CD4-positive, alpha-beta T cell (primary cell): ENCODE data around the gene RCAN2. TPM values are rescaled to one million over a fixed set of nuclear protein-coding genes. Genes with fewer than 3 reads are reported as not detected.

Experiments used
- ATAC-seq: fragments of 200-7000 bp; cut with Tn5 transposase; one replicate; pipeline ENCODE4 v1.10.0; 2022; ENCODE audit warnings: mild to moderate bottlenecking; ENCODE audit not compliant: poor library complexity
- CTCF ChIA-PET: fragments of 350-600 bp; sonication (Branson Sonifier 250); formaldehyde crosslinking; loops from one replicate; lab custom pipeline; 2021; ENCODE audit warnings: antibody characterized with exemption, inconsistent platforms; lab: Charles Lee
- POLR2A ChIA-PET: fragments of 350-600 bp; sonication (Branson Sonifier 250); formaldehyde crosslinking; loops from one replicate; lab custom pipeline; 2021; ENCODE audit warnings: antibody characterized with exemption, inconsistent platforms; lab: Charles Lee
- DNase-seq, 14 experiments: peaks; one replicate each; pipeline ENCODE4 v3.0.0-alpha.2; 2013 to 2020; ENCODE audit warnings: mixed read lengths in 2 of 14
- H3K27ac ChIP-seq, 2 donors: one replicate each; pipeline versions ENCODE4 v1.5.1 to v1.7.0; 2013; ENCODE audit warnings: low read length in 2 of 2, low read depth in 1 of 2, mild to moderate bottlenecking in 1 of 2
- H3K27me3 ChIP-seq, 2 experiments: 1 replicate in 1 of 2; 2 replicates in 1 of 2; pipeline versions ENCODE4 v1.6.1 to v1.7.0; 2013; ENCODE audit warnings: low read length in 2 of 2, control low read depth in 1 of 2, mild to moderate bottlenecking in 1 of 2, moderate library complexity in 1 of 2; ENCODE audit not compliant: insufficient read depth in 2 of 2, control insufficient read depth in 1 of 2
- H3K36me3 ChIP-seq: one replicate; pipeline ENCODE4 v1.6.1; 2013; ENCODE audit warnings: low read length, control low read depth; ENCODE audit not compliant: insufficient read depth
- H3K4me1 ChIP-seq: one replicate; pipeline ENCODE4 v1.6.1; 2013; ENCODE audit warnings: low read length, control low read depth; ENCODE audit not compliant: insufficient read depth
- H3K4me3 ChIP-seq: one replicate; pipeline ENCODE4 v1.5.1; 2013; ENCODE audit warnings: mild to moderate bottlenecking, low read length, moderate library complexity
- H3K9me3 ChIP-seq, 2 experiments: 1 replicate in 1 of 2; 2 replicates in 1 of 2; pipeline versions ENCODE4 v1.6.1 to v1.7.0; 2013; ENCODE audit warnings: low read length in 2 of 2, mild to moderate bottlenecking in 2 of 2, control low read depth in 1 of 2, moderate library complexity in 1 of 2; ENCODE audit not compliant: control insufficient read depth in 1 of 2, insufficient read depth in 1 of 2
- H3K27ac Mint-ChIP-seq: one replicate; pipeline ENCODE4 v1.8.0; 2020; ENCODE audit warnings: mixed read lengths
- H3K27me3 Mint-ChIP-seq: one replicate; pipeline ENCODE4 v1.8.0; 2021; ENCODE audit warnings: mixed read lengths
- H3K36me3 Mint-ChIP-seq: one replicate; pipeline ENCODE4 v1.8.0; 2021; ENCODE audit warnings: low read depth, mixed read lengths
- H3K4me1 Mint-ChIP-seq: one replicate; pipeline ENCODE4 v1.8.0; 2021; ENCODE audit warnings: low read depth, mixed read lengths
- H3K4me3 Mint-ChIP-seq: one replicate; pipeline ENCODE4 v1.8.0; 2020; ENCODE audit warnings: mild to moderate bottlenecking, mixed read lengths
- H3K9me3 Mint-ChIP-seq: one replicate; pipeline ENCODE4 v1.8.0; 2020; ENCODE audit warnings: mixed read lengths
- intact Hi-C, 2 experiments: fragments of 100-400 bp; cut with DNase I in 1 of 2; cut with micrococcal nuclease in 1 of 2; formaldehyde crosslinking; loops; one replicate each; pipeline versions ENCODE4 v1.15.1 to v1.9.0; 2023 to 2025; cut with DNase I, micrococcal nuclease
- total RNA-seq, 174 experiments: library from RNA in 2 of 174; stranded (reverse) in 2 of 174; gene quantifications; one replicate each; pipeline ENCODE4 v1.2.3 and lab custom pipeline; 2021 to 2026
- TF ChIP-seq, protein P1 (sequence below): fragments of 200-600 bp; IDR thresholded peaks from one replicate; pipeline ENCODE4 v1.8.0; 2022; ENCODE audit warnings: antibody characterized with exemption, mild to moderate bottlenecking

Gene RCAN2
- total RNA-seq, 2 experiments from 2014 or later: not detected

DNA sequence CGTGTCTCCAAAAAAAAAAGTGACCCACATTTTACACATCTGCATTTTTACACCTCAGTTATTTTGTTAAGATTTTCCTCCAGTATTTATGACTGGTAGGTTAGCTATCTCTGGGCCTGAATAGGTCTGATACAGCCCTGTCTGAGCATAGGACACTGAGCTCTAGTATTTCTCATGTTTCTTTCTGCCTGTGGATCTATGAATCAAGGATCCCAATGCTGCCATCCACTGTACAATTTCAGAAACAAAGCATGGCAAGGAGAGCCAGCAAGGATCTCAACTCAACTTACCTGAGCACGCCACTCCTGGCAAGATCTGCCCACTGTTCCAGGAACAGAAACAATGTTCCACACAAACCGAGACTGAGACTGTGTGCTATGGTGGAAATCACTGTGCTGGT, 284.1 kb downstream of the RCAN2 start:
- peaks cover 0 to 3% of the 10 kb centered on the region in 2 experiments for H3K27me3 ChIP-seq
- Mint-ChIP-seq H3K4me1 (no peaks in the 10 kb centered on the region), H3K27me3 (no peaks in the 10 kb centered on the region), H3K36me3 (no peaks in the 10 kb centered on the region), H3K27ac (no peak overlapping the region), H3K4me3 (no peak overlapping the region), H3K9me3 (no peaks in the 10 kb centered on the region)
- ATAC-seq (no peak), DNase-seq (no peak)
- no peaks in the 10 kb centered on the region for H3K4me1 ChIP-seq
- peaks cover 0 to 7% of the 10 kb centered on the region in 2 experiments for H3K9me3 ChIP-seq
- no peak overlapping the region for H3K4me3 ChIP-seq
- H3K36me3 ChIP-seq: no peaks in the 10 kb centered on the region
- TF ChIP-seq, protein P1, sequence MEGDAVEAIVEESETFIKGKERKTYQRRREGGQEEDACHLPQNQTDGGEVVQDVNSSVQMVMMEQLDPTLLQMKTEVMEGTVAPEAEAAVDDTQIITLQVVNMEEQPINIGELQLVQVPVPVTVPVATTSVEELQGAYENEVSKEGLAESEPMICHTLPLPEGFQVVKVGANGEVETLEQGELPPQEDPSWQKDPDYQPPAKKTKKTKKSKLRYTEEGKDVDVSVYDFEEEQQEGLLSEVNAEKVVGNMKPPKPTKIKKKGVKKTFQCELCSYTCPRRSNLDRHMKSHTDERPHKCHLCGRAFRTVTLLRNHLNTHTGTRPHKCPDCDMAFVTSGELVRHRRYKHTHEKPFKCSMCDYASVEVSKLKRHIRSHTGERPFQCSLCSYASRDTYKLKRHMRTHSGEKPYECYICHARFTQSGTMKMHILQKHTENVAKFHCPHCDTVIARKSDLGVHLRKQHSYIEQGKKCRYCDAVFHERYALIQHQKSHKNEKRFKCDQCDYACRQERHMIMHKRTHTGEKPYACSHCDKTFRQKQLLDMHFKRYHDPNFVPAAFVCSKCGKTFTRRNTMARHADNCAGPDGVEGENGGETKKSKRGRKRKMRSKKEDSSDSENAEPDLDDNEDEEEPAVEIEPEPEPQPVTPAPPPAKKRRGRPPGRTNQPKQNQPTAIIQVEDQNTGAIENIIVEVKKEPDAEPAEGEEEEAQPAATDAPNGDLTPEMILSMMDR: no peak
- ChIA-PET CTCF (no interaction called here), POLR2A (no interaction called here)
- no peak overlapping the region for H3K27ac ChIP-seq
- intact Hi-C loops: no loop called here

DNA sequence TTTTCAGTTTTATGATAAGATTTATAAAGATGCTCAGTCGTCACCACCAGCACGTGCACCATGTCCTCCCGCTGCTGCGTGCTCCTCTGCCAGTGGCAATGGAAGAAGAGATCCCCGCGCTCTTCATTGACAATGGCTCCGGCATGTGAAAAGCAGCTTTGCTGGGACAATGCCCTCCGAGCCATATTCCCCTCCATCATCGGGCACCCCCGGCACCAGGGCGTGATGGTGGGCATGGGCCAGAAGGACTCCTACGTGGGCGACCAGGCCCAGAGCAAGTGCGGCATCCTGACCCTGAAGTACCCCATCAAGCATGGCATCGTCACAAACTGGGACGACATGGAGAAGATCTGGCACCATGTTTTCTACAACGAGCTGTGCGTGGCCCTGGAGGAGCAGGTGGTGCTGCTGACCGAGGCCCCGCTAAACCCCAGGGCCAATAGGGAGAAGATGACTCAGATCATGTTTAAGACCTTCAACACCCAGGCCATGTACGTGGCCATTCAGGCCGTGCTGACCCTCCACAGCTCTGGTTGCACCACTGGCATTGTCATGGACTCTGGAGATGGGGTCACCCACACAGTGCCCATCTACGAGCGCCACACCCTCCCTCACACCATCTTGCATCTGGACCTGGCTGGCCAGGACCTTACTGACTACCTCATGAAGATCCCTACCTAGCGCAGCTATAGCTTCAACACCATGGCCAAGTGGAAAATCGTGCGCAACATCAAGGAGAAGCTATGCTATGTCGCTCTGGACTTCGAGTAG, 286.2 kb downstream of the RCAN2 start:
- Histone ChIP-seq H3K27me3 (peaks cover 0 to 3% of the 10 kb centered on the region in 2 experiments), H3K4me3 (no peak overlapping the region), H3K9me3 (peaks cover 0 to 7% of the 10 kb centered on the region in 2 experiments), H3K36me3 (no peaks in the 10 kb centered on the region), H3K4me1 (no peaks in the 10 kb centered on the region), H3K27ac (no peak overlapping the region)
- no peak for DNase-seq
- Mint-ChIP-seq H3K27me3 (no peaks in the 10 kb centered on the region), H3K4me3 (no peak overlapping the region), H3K27ac (no peak overlapping the region), H3K4me1 (no peaks in the 10 kb centered on the region), H3K36me3 (no peaks in the 10 kb centered on the region), H3K9me3 (no peaks in the 10 kb centered on the region)
- ChIA-PET CTCF (no interaction called here), POLR2A (no interaction called here)
- TF ChIP-seq, protein P1: no peak
- no peak for ATAC-seq
- intact Hi-C loops: no loop called here

DNA sequence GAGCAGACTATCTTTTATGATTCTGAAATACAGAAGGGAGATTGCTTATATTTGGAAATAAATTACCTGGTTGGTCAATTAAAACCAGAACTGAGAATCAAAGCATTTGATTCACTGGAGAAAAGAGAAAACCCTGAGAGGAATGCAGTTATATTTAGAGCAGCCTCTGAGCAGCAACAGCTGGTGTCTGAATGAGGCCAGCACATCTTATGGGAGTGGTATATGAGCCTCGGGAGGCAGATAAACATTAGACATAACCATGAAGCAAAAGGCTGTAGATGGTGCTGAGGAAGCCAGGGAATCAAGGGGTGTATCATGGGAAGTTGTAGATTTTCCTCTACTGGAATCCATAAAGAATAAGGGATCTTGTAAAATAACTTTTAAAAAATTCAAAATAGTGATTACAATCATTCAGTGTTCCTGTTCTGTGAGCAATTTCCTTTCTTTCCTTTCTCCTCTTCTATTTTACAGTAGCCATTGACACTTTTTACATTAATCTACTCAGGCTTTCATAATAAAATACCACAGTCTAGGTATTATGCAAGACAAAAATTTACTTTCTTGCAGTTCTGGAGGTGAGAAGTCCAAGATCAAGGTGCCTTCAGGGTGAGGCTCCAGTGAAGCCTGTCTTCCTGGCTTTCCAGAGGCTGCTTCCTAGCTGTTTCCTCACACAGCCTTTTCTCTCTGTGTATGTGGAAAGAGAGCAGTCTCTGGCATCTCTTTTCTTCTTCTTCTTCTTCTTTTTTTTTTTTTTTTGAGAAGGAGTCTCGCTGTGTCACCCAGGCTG, 287.7 kb downstream of the RCAN2 start:
- Histone ChIP-seq H3K4me1 (no peaks in the 10 kb centered on the region), H3K27ac (no peak overlapping the region), H3K9me3 (peaks cover 0 to 7% of the 10 kb centered on the region in 2 experiments), H3K36me3 (no peaks in the 10 kb centered on the region), H3K4me3 (no peak overlapping the region), H3K27me3 (peaks cover 0 to 3% of the 10 kb centered on the region in 2 experiments)
- DNase-seq: no peak
- TF ChIP-seq, protein P1: no peak
- Mint-ChIP-seq H3K4me1 (no peaks in the 10 kb centered on the region), H3K27me3 (peaks cover 3% of the 10 kb centered on the region), H3K27ac (no peak overlapping the region), H3K9me3 (no peaks in the 10 kb centered on the region), H3K36me3 (no peaks in the 10 kb centered on the region), H3K4me3 (no peak overlapping the region)
- no peak for ATAC-seq
- POLR2A ChIA-PET: no interaction called here
- CTCF ChIA-PET: no interaction called here
- intact Hi-C loops: no loop called here
